HEK293 (cell line): ENCODE results near the gene TDRD3.

ENCODE experiments used
- CTCF ChIA-PET: fragments of 350-600 bp; formaldehyde crosslinking; extraction: SDS; loops from one replicate; lab custom pipeline; 2021; ENCODE audit warnings: antibody characterized with exemption; lab: Yijun Ruan, JAX
- POLR2A ChIA-PET: fragments of 300-600 bp; formaldehyde crosslinking; extraction: SDS; loops from one replicate; lab custom pipeline; 2020; ENCODE audit warnings: antibody characterized with exemption, inconsistent platforms; lab: Yijun Ruan, JAX
- H3K27ac ChIP-seq: fragments of 200-500 bp; sonication (Bioruptor generic); 2 replicates; pipeline ENCODE4 v1.5.1; 2014; ENCODE audit warnings: low read depth, low read length, control low read depth, inconsistent platforms; ENCODE audit errors: extremely low read depth
- H3K36me3 ChIP-seq, 2 experiments: fragments of 200-500 bp in 1 of 2; sonication (Bioruptor generic) in 1 of 2; 1 replicate in 1 of 2; 2 replicates in 1 of 2; pipeline ENCODE4 v1.5.1; 2014 to 2017; ENCODE audit warnings: inconsistent platforms in 2 of 2, low read length in 2 of 2; ENCODE audit not compliant: control insufficient read depth in 2 of 2, insufficient read depth in 1 of 2
- H3K4me1 ChIP-seq: fragments of 200-500 bp; sonication (Bioruptor generic); 2 replicates; pipeline ENCODE4 v1.5.1; 2014; ENCODE audit warnings: mild to moderate bottlenecking, low read length, inconsistent platforms; ENCODE audit not compliant: control insufficient read depth, insufficient read depth
- H3K4me3 ChIP-seq: 2 replicates; pipeline ENCODE4 v1.5.1; 2011; ENCODE audit warnings: low read depth, mild to moderate bottlenecking, control low read depth, low read length, moderate library complexity
- H3K9me3 ChIP-seq: fragments of 200-500 bp; sonication (Bioruptor generic); 2 replicates; pipeline ENCODE4 v1.5.1; 2014; ENCODE audit warnings: low read depth, low read length, inconsistent platforms; ENCODE audit not compliant: control insufficient read depth, insufficient read depth
- GLIS2 ChIP-seq: fragments of 450-650 bp; formaldehyde crosslinking; IDR thresholded peaks from 2 replicates; pipeline ENCODE4 v1.5.1; 2016; ENCODE audit warnings: missing biosample characterization, missing genetic modification characterization
- IKZF3 ChIP-seq: fragments of 450-650 bp; IDR thresholded peaks from 2 replicates; pipeline ENCODE4 v1.5.0; 2018; ENCODE audit warnings: missing biosample characterization, mild to moderate bottlenecking, missing genetic modification characterization, moderate library complexity
- MYNN ChIP-seq: fragments of 450-650 bp; formaldehyde crosslinking; IDR thresholded peaks from 2 replicates; pipeline ENCODE4 v1.5.1; 2016; ENCODE audit warnings: missing biosample characterization, missing genetic modification characterization, borderline replicate concordance
- REPIN1 ChIP-seq: fragments of 450-650 bp; formaldehyde crosslinking; IDR thresholded peaks from 2 replicates; pipeline ENCODE4 v1.5.1; 2017; ENCODE audit warnings: missing biosample characterization, missing genetic modification characterization, low read depth
- SP2 ChIP-seq: fragments of 450-650 bp; formaldehyde crosslinking; IDR thresholded peaks from 2 replicates; pipeline ENCODE4 v1.5.1; 2016; ENCODE audit warnings: missing biosample characterization, missing genetic modification characterization
- ZBTB20 ChIP-seq: fragments of 450-650 bp; formaldehyde crosslinking; IDR thresholded peaks from 2 replicates; pipeline ENCODE4 v1.5.1; 2016; ENCODE audit warnings: missing biosample characterization, missing genetic modification characterization
- ZFP69B ChIP-seq: fragments of 450-650 bp; formaldehyde crosslinking; IDR thresholded peaks from 2 replicates; pipeline ENCODE4 v1.5.1; 2016; ENCODE audit warnings: missing biosample characterization, missing genetic modification characterization
- ZIC2 ChIP-seq: fragments of 450-650 bp; formaldehyde crosslinking; IDR thresholded peaks from 2 replicates; pipeline ENCODE4 v1.5.1; 2016; ENCODE audit warnings: missing biosample characterization, missing genetic modification characterization
- ZNF10 ChIP-seq: fragments of 450-650 bp; formaldehyde crosslinking; IDR thresholded peaks from 2 replicates; pipeline ENCODE4 v1.5.1; 2017; ENCODE audit warnings: missing biosample characterization, missing genetic modification characterization
- ZNF133 ChIP-seq: fragments of 450-650 bp; formaldehyde crosslinking; IDR thresholded peaks from 2 replicates; pipeline ENCODE4 v1.5.1; 2016; ENCODE audit warnings: missing biosample characterization, missing genetic modification characterization
- ZNF148 ChIP-seq: fragments of 450-650 bp; formaldehyde crosslinking; IDR thresholded peaks from 2 replicates; pipeline ENCODE4 v1.5.0; 2017; ENCODE audit warnings: missing biosample characterization, missing genetic modification characterization, borderline replicate concordance
- ZNF16 ChIP-seq: fragments of 450-650 bp; formaldehyde crosslinking; IDR thresholded peaks from 2 replicates; pipeline ENCODE4 v1.5.1; 2016; ENCODE audit warnings: low read depth, missing biosample characterization, missing genetic modification characterization
- ZNF169 ChIP-seq: fragments of 450-650 bp; formaldehyde crosslinking; IDR thresholded peaks from 2 replicates; pipeline ENCODE4 v1.5.1; 2016; ENCODE audit warnings: missing biosample characterization, missing genetic modification characterization
- ZNF211 ChIP-seq: fragments of 450-650 bp; formaldehyde crosslinking; IDR thresholded peaks from 2 replicates; pipeline ENCODE4 v1.5.1; 2016; ENCODE audit warnings: low read depth, missing biosample characterization, missing genetic modification characterization
- ZNF23 ChIP-seq: fragments of 450-650 bp; formaldehyde crosslinking; IDR thresholded peaks from 2 replicates; pipeline ENCODE4 v1.5.1; 2016; ENCODE audit warnings: missing biosample characterization, missing genetic modification characterization, borderline replicate concordance
- ZNF324 ChIP-seq: fragments of 450-650 bp; formaldehyde crosslinking; IDR thresholded peaks from 2 replicates; pipeline ENCODE4 v1.5.1; 2016; ENCODE audit warnings: missing biosample characterization, missing genetic modification characterization
- ZNF341 ChIP-seq: fragments of 450-650 bp; formaldehyde crosslinking; IDR thresholded peaks from 2 replicates; pipeline ENCODE4; 2016; ENCODE audit warnings: low read depth, missing biosample characterization, missing genetic modification characterization
- ZNF354C ChIP-seq: fragments of 450-650 bp; formaldehyde crosslinking; IDR thresholded peaks from 2 replicates; pipeline ENCODE4 v1.5.1; 2016; ENCODE audit warnings: missing biosample characterization, missing genetic modification characterization, low read depth, borderline replicate concordance
- ZNF37A ChIP-seq: fragments of 450-650 bp; IDR thresholded peaks from 2 replicates; pipeline ENCODE4 v1.5.1; 2018; ENCODE audit warnings: missing biosample characterization, missing genetic modification characterization
- ZNF391 ChIP-seq: fragments of 450-650 bp; formaldehyde crosslinking; IDR thresholded peaks from 2 replicates; pipeline ENCODE4 v1.5.1; 2016; ENCODE audit warnings: low read depth, missing biosample characterization, missing genetic modification characterization, borderline replicate concordance
- ZNF529 ChIP-seq: fragments of 450-650 bp; formaldehyde crosslinking; IDR thresholded peaks from 2 replicates; pipeline ENCODE4 v1.5.1; 2017; ENCODE audit warnings: missing genetic modification characterization, missing biosample characterization; ENCODE audit not compliant: insufficient replicate concordance
- ZNF561 ChIP-seq: fragments of 450-650 bp; IDR thresholded peaks from 2 replicates; pipeline ENCODE4 v1.5.1; 2018; ENCODE audit warnings: missing biosample characterization, missing genetic modification characterization, borderline replicate concordance
- ZNF629 ChIP-seq: fragments of 450-650 bp; formaldehyde crosslinking; IDR thresholded peaks from 2 replicates; pipeline ENCODE4 v1.5.1; 2017; ENCODE audit warnings: missing biosample characterization, missing genetic modification characterization
- ZNF791 ChIP-seq: fragments of 450-650 bp; formaldehyde crosslinking; IDR thresholded peaks from 2 replicates; pipeline ENCODE4 v1.5.1; 2016; ENCODE audit warnings: missing biosample characterization, missing genetic modification characterization
- ZSCAN30 ChIP-seq: fragments of 450-650 bp; IDR thresholded peaks from 2 replicates; pipeline ENCODE4 v1.5.1; 2018; ENCODE audit warnings: missing biosample characterization, mild to moderate bottlenecking, missing genetic modification characterization, moderate library complexity
- TF ChIP-seq, protein P1 (sequence below): sonication (generic); formaldehyde crosslinking; IDR thresholded peaks from 2 replicates; pipeline ENCODE4 v1.8.1; 2022; ENCODE audit warnings: mild to moderate bottlenecking, moderate library complexity, missing genetic modification reagents
- TF ChIP-seq, protein P2 (sequence below): fragments of 450-650 bp; formaldehyde crosslinking; IDR thresholded peaks from 2 replicates; pipeline ENCODE4 v1.5.1; 2017; ENCODE audit warnings: missing biosample characterization, missing genetic modification characterization
- TF ChIP-seq, protein P3 (sequence below): fragments of 450-650 bp; formaldehyde crosslinking; IDR thresholded peaks from 2 replicates; pipeline ENCODE4 v1.5.1; 2017; ENCODE audit warnings: missing biosample characterization, missing genetic modification characterization

Gene TDRD3

GRCh38 chr13:60617991-60618733, 221.1 kb downstream of the TDRD3 start:
- Histone ChIP-seq H3K4me3 (no peak overlapping the region), H3K9me3 (no peaks in the 10 kb centered on the region), H3K27ac (no peak overlapping the region), H3K4me1 (no peaks in the 10 kb centered on the region), H3K36me3 (no peaks in the 10 kb centered on the region)
- no peak for TF ChIP-seq ZFP69B
- no peak for TF ChIP-seq ZNF16
- TF ChIP-seq, protein P1, sequence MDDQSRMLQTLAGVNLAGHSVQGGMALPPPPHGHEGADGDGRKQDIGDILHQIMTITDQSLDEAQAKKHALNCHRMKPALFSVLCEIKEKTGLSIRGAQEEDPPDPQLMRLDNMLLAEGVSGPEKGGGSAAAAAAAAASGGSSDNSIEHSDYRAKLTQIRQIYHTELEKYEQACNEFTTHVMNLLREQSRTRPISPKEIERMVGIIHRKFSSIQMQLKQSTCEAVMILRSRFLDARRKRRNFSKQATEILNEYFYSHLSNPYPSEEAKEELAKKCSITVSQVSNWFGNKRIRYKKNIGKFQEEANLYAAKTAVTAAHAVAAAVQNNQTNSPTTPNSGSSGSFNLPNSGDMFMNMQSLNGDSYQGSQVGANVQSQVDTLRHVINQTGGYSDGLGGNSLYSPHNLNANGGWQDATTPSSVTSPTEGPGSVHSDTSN (CRISPR knock-in tag): no peak
- no peak for TF ChIP-seq IKZF3
- TF ChIP-seq ZNF133 (tag by site-specific recombination): no peak
- no peak for TF ChIP-seq SP2
- TF ChIP-seq, protein P2, sequence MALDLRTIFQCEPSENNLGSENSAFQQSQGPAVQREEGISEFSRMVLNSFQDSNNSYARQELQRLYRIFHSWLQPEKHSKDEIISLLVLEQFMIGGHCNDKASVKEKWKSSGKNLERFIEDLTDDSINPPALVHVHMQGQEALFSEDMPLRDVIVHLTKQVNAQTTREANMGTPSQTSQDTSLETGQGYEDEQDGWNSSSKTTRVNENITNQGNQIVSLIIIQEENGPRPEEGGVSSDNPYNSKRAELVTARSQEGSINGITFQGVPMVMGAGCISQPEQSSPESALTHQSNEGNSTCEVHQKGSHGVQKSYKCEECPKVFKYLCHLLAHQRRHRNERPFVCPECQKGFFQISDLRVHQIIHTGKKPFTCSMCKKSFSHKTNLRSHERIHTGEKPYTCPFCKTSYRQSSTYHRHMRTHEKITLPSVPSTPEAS: no peak
- no peak for TF ChIP-seq ZNF324 (tag by site-specific recombination)
- no peak for TF ChIP-seq ZSCAN30 (tag by site-specific recombination)
- no peak for TF ChIP-seq ZNF211 (tag by site-specific recombination)
- TF ChIP-seq ZNF10 (tag by site-specific recombination): no peak
- TF ChIP-seq GLIS2 (tag by site-specific recombination): no peak
- TF ChIP-seq ZNF354C (tag by site-specific recombination): no peak
- no peak for TF ChIP-seq ZNF629 (tag by site-specific recombination)
- no peak for TF ChIP-seq ZNF529 (tag by site-specific recombination)
- TF ChIP-seq ZNF561: no peak
- TF ChIP-seq ZNF37A (tag by site-specific recombination): no peak
- ChIA-PET CTCF (interaction anchor here (0.6 to 2.7 kb wide), 4 partner anchors 8 to 169 kb away, joined by 3 to 14 read pairs (median 6); no protein-coding TSS in a partner anchor), POLR2A (no interaction called here)

DNA sequence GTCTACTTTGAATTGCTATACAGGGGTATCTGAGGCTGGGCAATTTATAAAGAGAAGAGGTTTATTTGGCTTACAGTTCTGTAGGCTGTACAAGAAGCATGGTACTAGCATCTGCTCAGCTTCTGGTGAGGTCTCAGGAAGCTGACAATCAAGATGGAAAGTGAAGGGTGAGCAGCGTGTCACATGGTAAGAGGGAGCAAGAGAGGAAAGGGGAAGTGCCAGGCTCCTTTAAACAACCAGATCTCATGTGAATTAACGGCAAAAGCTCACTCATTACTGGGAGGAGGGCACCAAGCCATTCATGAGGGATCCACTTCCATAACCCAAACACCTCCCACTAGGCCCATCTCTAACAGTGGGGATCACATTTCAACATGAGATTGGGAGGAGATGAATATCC, 222.4 kb downstream of the TDRD3 start:
- no peaks in the 10 kb centered on the region for H3K4me1 ChIP-seq
- TF ChIP-seq ZNF791 (tag by site-specific recombination): no peak
- TF ChIP-seq ZNF23 (tag by site-specific recombination): no peak
- TF ChIP-seq ZIC2 (tag by site-specific recombination): no peak
- TF ChIP-seq MYNN (tag by site-specific recombination): no peak
- no peak for TF ChIP-seq REPIN1 (tag by site-specific recombination)
- no peak for TF ChIP-seq ZNF354C (tag by site-specific recombination)
- TF ChIP-seq, protein P3, sequence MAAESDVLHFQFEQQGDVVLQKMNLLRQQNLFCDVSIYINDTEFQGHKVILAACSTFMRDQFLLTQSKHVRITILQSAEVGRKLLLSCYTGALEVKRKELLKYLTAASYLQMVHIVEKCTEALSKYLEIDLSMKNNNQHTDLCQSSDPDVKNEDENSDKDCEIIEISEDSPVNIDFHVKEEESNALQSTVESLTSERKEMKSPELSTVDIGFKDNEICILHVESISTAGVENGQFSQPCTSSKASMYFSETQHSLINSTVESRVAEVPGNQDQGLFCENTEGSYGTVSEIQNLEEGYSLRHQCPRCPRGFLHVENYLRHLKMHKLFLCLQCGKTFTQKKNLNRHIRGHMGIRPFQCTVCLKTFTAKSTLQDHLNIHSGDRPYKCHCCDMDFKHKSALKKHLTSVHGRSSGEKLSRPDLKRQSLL (tag by site-specific recombination): no peak
- no peak for TF ChIP-seq ZNF341
- no peak for TF ChIP-seq ZNF391 (tag by site-specific recombination)
- TF ChIP-seq ZNF148 (tag by site-specific recombination): no peak
- TF ChIP-seq ZBTB20 (tag by site-specific recombination): no peak
- TF ChIP-seq ZNF169 (tag by site-specific recombination): no peak
- H3K36me3 ChIP-seq: no peaks in the 10 kb centered on the region
- POLR2A ChIA-PET: no interaction called here
- CTCF ChIA-PET: no interaction called here
- no peak overlapping the region for H3K4me3 ChIP-seq
- H3K27ac ChIP-seq: no peak overlapping the region
- no peaks in the 10 kb centered on the region for H3K9me3 ChIP-seq
